Bronchial epithelial cell (primary cell): Measurements from ENCODE around the gene ALDH1A1. TPM values are rescaled to one million over a fixed set of nuclear protein-coding genes. Genes with fewer than 3 reads are reported as not detected.

Experiments used
- DNase-seq: peaks from one replicate; pipeline ENCODE4 v3.0.0-alpha.2; 2010; ENCODE audit warnings: low read depth
- FAIRE-seq: peaks from 2 replicates; lab custom pipeline; 2011; peaks lifted over from hg19 to GRCh38; lab: Jason Lieb, UNC
- H3K27me3 ChIP-seq: 2 replicates; pipeline ENCODE4 v1.5.1; 2011; ENCODE audit warnings: low read length; ENCODE audit not compliant: control insufficient read depth, insufficient read depth
- H3K36me3 ChIP-seq: 2 replicates; pipeline ENCODE4 v1.5.1; 2011; ENCODE audit warnings: low read length; ENCODE audit not compliant: control insufficient read depth, insufficient read depth
- H3K4me3 ChIP-seq: 2 replicates; pipeline ENCODE4 v1.5.1; 2011; ENCODE audit warnings: mild to moderate bottlenecking, low read depth, low read length, control low read depth
- total RNA-seq: library from RNA; depleted of rRNA; stranded (reverse); fragments of >200 nt; gene quantifications from 2 replicates; pipeline ENCODE4 v1.2.1, GENCODE V29; 2014
- TF ChIP-seq, protein P1 (sequence below): IDR thresholded peaks from 2 replicates; pipeline ENCODE4 v1.5.1; 2011; ENCODE audit warnings: mild to moderate bottlenecking, moderate library complexity, low read length, control low read depth, inconsistent platforms; ENCODE audit not compliant: insufficient read depth, severe bottlenecking

The ALDH1A1 gene
- total RNA-seq, 1 donor from 2014 or later, result 5.0 TPM

DNA sequence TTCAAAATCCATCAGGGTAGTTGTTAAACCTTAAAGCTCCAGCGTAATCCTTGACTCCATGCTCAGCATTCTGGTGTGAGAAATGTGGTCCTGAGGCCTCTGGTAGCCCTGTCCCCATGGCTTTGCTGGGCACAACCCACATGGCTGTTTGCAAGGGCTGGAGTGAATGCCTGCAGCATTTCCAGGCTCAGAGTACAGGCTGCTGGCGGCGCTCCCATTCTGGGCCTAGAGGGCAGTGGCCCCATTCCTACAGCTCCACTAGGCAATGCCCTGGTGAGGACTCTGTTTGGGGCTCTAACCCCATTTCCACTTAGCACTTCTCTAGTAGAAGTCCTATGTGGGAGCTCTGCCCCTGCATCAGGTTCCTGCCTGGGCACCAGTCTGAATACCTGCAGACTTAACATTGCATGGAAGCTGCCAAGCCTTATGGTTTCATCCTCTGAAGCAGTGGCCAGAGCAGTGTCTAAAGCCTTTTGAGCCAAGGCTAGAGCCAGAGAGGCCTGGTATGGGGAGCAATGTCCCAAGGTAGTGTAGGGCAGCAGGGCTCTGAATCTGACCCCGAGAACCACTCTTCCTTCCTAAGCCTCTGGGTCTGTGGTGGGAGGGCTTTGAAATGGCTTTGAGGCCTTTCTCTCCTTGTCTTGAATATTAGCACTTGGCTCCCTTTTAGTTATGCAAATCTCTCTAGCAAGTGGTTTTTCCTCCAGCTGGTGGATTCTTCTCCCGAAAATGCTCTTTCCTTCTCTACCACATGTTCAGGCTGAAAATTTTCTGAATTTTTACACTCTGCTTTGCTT lies 5.8 kb upstream of the ALDH1A1 start:
- FAIRE-seq (peak; percentile 40), DNase-seq (no peak)
- H3K4me3 ChIP-seq, result no peak overlapping the region
- TF ChIP-seq, protein P1, sequence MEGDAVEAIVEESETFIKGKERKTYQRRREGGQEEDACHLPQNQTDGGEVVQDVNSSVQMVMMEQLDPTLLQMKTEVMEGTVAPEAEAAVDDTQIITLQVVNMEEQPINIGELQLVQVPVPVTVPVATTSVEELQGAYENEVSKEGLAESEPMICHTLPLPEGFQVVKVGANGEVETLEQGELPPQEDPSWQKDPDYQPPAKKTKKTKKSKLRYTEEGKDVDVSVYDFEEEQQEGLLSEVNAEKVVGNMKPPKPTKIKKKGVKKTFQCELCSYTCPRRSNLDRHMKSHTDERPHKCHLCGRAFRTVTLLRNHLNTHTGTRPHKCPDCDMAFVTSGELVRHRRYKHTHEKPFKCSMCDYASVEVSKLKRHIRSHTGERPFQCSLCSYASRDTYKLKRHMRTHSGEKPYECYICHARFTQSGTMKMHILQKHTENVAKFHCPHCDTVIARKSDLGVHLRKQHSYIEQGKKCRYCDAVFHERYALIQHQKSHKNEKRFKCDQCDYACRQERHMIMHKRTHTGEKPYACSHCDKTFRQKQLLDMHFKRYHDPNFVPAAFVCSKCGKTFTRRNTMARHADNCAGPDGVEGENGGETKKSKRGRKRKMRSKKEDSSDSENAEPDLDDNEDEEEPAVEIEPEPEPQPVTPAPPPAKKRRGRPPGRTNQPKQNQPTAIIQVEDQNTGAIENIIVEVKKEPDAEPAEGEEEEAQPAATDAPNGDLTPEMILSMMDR, result no peak
- no peaks in the 10 kb centered on the region for H3K27me3 ChIP-seq
- H3K36me3 ChIP-seq, result no peaks in the 10 kb centered on the region

DNA sequence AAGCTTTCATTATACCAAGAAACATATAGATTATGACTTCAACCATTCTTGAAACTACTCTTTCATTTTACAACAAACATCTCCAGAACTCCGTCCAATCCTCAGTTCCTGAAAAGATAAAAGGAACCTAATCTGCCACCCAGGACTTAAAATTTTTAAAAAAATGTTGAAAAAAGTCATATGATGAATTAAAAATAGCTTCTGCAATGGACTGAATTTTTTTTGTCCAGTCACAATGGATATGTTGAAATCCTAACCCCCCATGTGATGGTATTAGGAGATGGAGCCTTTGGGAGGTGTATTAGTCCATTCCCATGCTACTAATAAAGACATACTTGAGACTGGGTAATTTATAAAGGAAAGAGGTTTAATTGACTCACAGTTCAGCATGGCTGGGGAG lies 2.7 kb upstream of the ALDH1A1 start:
- H3K4me3 ChIP-seq, result no peak overlapping the region
- TF ChIP-seq, protein P1, result no peak
- DNase-seq, result no peak
- no peak for FAIRE-seq
- H3K36me3 ChIP-seq, result no peaks in the 10 kb centered on the region
- no peaks in the 10 kb centered on the region for H3K27me3 ChIP-seq

DNA sequence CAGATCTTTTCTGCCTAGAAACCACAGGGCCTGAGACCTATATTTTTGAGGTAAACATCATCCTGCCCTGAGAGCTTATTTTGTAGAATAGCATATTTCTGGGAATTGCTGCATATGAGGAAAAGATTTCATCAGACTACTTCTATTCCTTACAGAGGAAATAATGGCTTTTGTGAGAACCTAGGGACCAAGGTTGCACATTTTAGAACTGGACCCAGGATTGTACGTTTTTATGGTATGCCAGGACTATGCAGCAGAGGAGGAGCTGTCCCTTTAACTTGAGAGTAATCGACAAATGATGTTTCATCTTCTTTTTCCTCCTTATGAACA lies 2.2 kb upstream of the ALDH1A1 start:
- FAIRE-seq (no peak), DNase-seq (no peak)
- H3K4me3 ChIP-seq, result no peak overlapping the region
- H3K36me3 ChIP-seq, result no peaks in the 10 kb centered on the region
- H3K27me3 ChIP-seq, result no peaks in the 10 kb centered on the region
- TF ChIP-seq, protein P1, result no peak

DNA sequence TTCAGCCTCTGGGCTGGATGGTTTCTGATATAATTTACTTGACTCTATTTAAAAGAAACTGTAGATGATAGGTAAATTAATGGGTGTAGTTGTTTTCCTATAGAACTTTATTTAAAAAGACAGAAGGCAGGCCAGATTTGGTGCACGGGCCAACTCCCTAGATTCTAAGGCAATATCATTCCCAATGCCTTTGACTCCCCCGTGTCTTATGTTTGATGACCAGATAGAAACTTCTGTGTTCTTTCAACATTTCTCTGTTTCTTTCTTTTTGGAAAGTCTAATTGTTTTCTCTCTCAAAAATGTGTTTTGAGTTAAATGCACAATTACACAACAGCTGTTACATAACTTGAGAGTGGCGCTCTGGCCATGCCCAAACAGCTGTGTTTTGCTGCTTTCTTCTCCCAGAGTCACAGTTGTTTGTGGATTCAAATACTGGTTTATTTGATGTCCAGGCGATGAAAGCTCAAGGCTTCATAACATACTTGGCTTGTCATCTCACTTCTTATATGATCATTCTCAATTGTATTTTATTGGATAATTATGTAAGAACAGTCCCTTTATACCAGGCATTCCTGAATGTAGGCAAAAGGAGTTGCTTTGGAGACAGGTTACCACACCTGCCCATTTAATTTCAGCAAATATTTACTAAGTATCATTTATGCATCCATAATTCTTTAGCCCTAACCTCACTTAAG lies 1.7 kb upstream of the ALDH1A1 start:
- TF ChIP-seq, protein P1, result no peak
- FAIRE-seq, result no peak
- DNase-seq, result no peak

DNA sequence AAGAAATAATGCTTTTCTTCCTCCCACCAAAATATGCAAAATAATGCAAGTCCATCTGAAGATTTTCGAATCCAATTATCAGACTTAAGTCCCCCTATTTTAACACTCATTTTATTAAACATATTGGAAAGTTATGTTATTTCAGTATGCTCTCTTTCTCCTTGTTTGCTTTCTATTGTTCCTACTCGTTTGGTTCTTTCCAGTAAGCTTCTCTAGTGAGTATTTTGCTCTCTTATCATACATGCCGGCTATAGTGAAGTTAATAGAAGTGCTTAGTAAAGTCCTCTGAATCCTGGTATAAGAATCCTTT lies 517 bp downstream of the ALDH1A1 start:
- no peak for FAIRE-seq
- H3K27me3 ChIP-seq, result no peaks in the 10 kb centered on the region
- no peak overlapping the region for H3K4me3 ChIP-seq
- no peak for DNase-seq
- TF ChIP-seq, protein P1, result no peak
- no peaks in the 10 kb centered on the region for H3K36me3 ChIP-seq

More for the DNA sequence above, 1.7 kb upstream of the ALDH1A1 start:
- H3K4me3 ChIP-seq, result no peak overlapping the region
- H3K36me3 ChIP-seq, result no peaks in the 10 kb centered on the region
- no peaks in the 10 kb centered on the region for H3K27me3 ChIP-seq
